GM12892 (cell line): ENCODE data around the gene DUSP2.

Source experiments
- POLR2A ChIP-seq: IDR thresholded peaks from 2 replicates; pipeline ENCODE4 v1.6.1; 2011; ENCODE audit warnings: low read depth, low read length, control low read depth
- POLR2AphosphoS5 ChIP-seq: IDR thresholded peaks from 2 replicates; pipeline ENCODE4 v1.6.1; 2011; ENCODE audit warnings: low read depth, low read length, control low read depth

DNA sequence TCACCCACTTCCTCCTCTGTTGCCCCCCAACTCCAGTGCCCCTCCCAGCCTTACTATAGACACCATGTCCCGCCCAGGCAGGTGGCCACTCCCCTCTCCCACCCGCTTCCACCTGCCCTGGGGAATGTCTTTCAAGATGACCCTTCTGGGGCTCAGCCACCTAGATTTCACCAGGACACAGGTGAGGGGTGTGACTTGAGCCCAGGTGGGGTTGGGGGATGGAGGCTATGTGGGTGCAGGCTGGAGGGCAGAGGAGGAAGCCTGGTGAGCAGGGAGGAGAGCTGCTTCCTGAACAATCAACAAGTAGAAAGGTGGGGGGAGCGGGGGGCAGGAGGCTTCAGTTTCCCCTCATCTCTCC lies 37.6 kb downstream of the DUSP2 start:
- TF ChIP-seq POLR2A: no peak
- no peak for TF ChIP-seq POLR2AphosphoS5
